Measurements from ENCODE around the gene NAA50.

DNA sequence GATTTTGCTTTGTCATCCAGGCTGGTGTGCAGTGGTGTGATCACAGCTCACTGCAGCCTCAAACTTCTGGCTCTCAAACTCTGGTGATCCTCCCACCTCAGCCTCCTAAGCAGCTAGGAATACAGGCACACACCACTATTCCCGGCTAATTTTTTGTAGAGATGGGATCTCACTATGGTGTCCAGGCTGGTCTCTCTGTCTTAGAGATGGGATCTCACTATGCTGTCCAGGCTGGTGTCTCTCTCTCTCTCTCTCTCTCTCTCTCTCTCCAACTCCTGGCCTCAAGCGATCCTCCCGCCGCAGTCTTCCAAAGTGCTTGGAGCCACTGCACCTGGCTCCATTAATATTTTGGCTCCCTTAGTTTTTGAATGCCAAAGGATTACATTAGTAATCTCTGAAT, 67.3 kb downstream of the NAA50 start:
- no peak for TF ChIP-seq POLR2A (IDR thresholded peaks at IDR 0.05; ENCODE audit: low read length)
- no peak for TF ChIP-seq GATA1 (IDR thresholded peaks at IDR 0.05; ENCODE audit: low read depth, low read length)

Measured in erythroblast (primary cell).